Panc1 (cell line): ENCODE measurements around the gene SOBP. TPM values are rescaled to one million over a fixed set of nuclear protein-coding genes. Genes with fewer than 3 reads are reported as not detected.

Experiments used
- ATAC-seq: fragments of 200-7000 bp; cut with Tn5 transposase; 2 replicates; pipeline ENCODE4 v1.9.1; 2020; ENCODE audit warnings: mild to moderate bottlenecking, moderate library complexity
- BruUV-seq: library from RNA; stranded (reverse); fragments of 400-500 nt; replicated peaks from 2 replicates; lab custom pipeline; 2021; lab: Mats Ljungman, UMichigan
- CTCF ChIA-PET: fragments of 300-600 bp; sonication (Branson Sonifier 250); formaldehyde crosslinking; loops from one replicate; lab custom pipeline; 2022; ENCODE audit warnings: antibody characterized with exemption; lab: Charles Lee
- POLR2A ChIA-PET: fragments of 300-600 bp; sonication (Branson Sonifier 250); formaldehyde crosslinking; loops from one replicate; lab custom pipeline; 2022; ENCODE audit warnings: antibody characterized with exemption; lab: Charles Lee
- DNase-seq: peaks from one replicate; pipeline ENCODE4 v3.0.0-alpha.2; 2010; ENCODE audit warnings: low read depth, low spot score
- H3K27ac ChIP-seq: 2 replicates; pipeline ENCODE4 v1.5.1; 2011; ENCODE audit warnings: mild to moderate bottlenecking, low read length, inconsistent platforms
- H3K27me3 ChIP-seq: fragments of 200-500 bp; sonication (Bioruptor generic); 2 replicates; pipeline ENCODE4 v1.6.0; 2014; ENCODE audit warnings: low read length, inconsistent platforms; ENCODE audit not compliant: control insufficient read depth, insufficient read depth
- H3K36me3 ChIP-seq: fragments of 200-500 bp; sonication (Bioruptor generic); 2 replicates; pipeline ENCODE4 v1.5.1; 2014; ENCODE audit warnings: inconsistent platforms, mild to moderate bottlenecking, low read length, moderate library complexity; ENCODE audit not compliant: control insufficient read depth, insufficient read depth
- H3K4me1 ChIP-seq: 2 replicates; pipeline ENCODE4 v1.5.1; 2011; ENCODE audit warnings: inconsistent platforms, mild to moderate bottlenecking, low read length, moderate library complexity; ENCODE audit not compliant: control insufficient read depth, insufficient read depth
- H3K4me3 ChIP-seq, 2 experiments: 2 replicates each; pipeline ENCODE4 v1.5.1; 2011 to 2012; ENCODE audit warnings: low read depth in 2 of 2, low read length in 2 of 2, mild to moderate bottlenecking in 2 of 2, inconsistent platforms in 1 of 2, moderate library complexity in 1 of 2
- H3K9me3 ChIP-seq: fragments of 200-500 bp; sonication (Bioruptor generic); 2 replicates; pipeline ENCODE4 v1.5.1; 2014; ENCODE audit warnings: low read depth, mild to moderate bottlenecking, inconsistent platforms, low read length, moderate library complexity; ENCODE audit not compliant: control insufficient read depth, insufficient read depth
- CTCF ChIP-seq: fragments of 450-650 bp; IDR thresholded peaks from 2 replicates; pipeline ENCODE4 v1.5.1; 2017; ENCODE audit warnings: mild to moderate bottlenecking
- POLR2AphosphoS5 ChIP-seq: IDR thresholded peaks from 2 replicates; pipeline ENCODE4 v1.6.1; 2012; ENCODE audit warnings: mild to moderate bottlenecking, low read depth, low read length, moderate library complexity
- REST ChIP-seq, 2 experiments: IDR thresholded peaks; 2 replicates each; pipeline ENCODE4 v1.6.1; 2011 to 2012; ENCODE audit warnings: low read depth in 2 of 2, control low read depth in 1 of 2, low read length in 1 of 2, mild to moderate bottlenecking in 1 of 2, moderate library complexity in 1 of 2; ENCODE audit not compliant: insufficient read depth in 1 of 2
- SIN3A ChIP-seq: IDR thresholded peaks from 2 replicates; pipeline ENCODE4 v1.6.1; 2012; ENCODE audit warnings: low read depth, mild to moderate bottlenecking, low read length, moderate library complexity, borderline replicate concordance; ENCODE audit not compliant: insufficient read depth
- TCF7L2 ChIP-seq: IDR thresholded peaks from 2 replicates; pipeline ENCODE4 v1.6.1; 2011; ENCODE audit warnings: mild to moderate bottlenecking, low read depth, low read length, inconsistent platforms
- in situ Hi-C: cut with HindIII; loops from 2 replicates; pipeline ENCODE4 v1.10.0; 2016; ENCODE audit warnings: low sequenced_read_pairs, low pct_unique_long_range_greater_than_20kb
- intact Hi-C: fragments of 100-400 bp; cut with micrococcal nuclease; formaldehyde crosslinking; loops from one replicate; pipeline ENCODE4 v1.10.0; 2022; ENCODE audit not compliant: unreplicated experiment
- total RNA-seq: library from RNA; stranded (reverse); gene quantifications from one replicate; pipeline ENCODE4 v1.2.1, GENCODE V29; 2021; ENCODE audit not compliant: unreplicated experiment

SOBP gene
- total RNA-seq, 1 experiment from 2014 or later, result 9.0 TPM

GRCh38 chr6:107641500-107641941 is 151.6 kb downstream of the SOBP start:
- POLR2A ChIA-PET, result no interaction called here
- intact Hi-C loops (no loop called here), in situ Hi-C loops (no loop called here)
- no TSS peak for BruUV-seq
- no peaks in the 10 kb centered on the region for H3K27me3 ChIP-seq
- peaks cover 13% of the 10 kb centered on the region; the same call in 1 of the 2 replicates for H3K4me1 ChIP-seq
- no peaks in the 10 kb centered on the region for H3K36me3 ChIP-seq
- CTCF ChIA-PET, result no interaction called here
- TF ChIP-seq CTCF (no peak), SIN3A (no peak), REST (IDR thresholded peaks at IDR 0.05; ENCODE audit: insufficient read depth in 1 of 2, low read depth in 2 of 2, low read length in 1 of 2) (no peak), POLR2AphosphoS5 (no peak), TCF7L2 (no peak)
- no peak overlapping the region for H3K4me3 ChIP-seq
- no peak overlapping the region for H3K27ac ChIP-seq
- DNase-seq, result no peak
- ATAC-seq, result peak; percentile 56
- H3K9me3 ChIP-seq, result no peaks in the 10 kb centered on the region

GRCh38 chr6:107642095-107642860 is 152.4 kb downstream of the SOBP start:
- Histone ChIP-seq H3K27me3 (no peaks in the 10 kb centered on the region), H3K9me3 (no peaks in the 10 kb centered on the region), H3K4me3 (no peak overlapping the region), H3K4me1 (peaks cover 18% of the 10 kb centered on the region), H3K27ac (no peak overlapping the region), H3K36me3 (no peaks in the 10 kb centered on the region)
- intact Hi-C loops (no loop called here), in situ Hi-C loops (no loop called here)
- ATAC-seq, result no peak
- CTCF ChIA-PET, result no interaction called here
- TSS peak; percentile 33 for BruUV-seq
- DNase-seq, result no peak
- TF ChIP-seq POLR2AphosphoS5, result no peak
- TF ChIP-seq SIN3A, result no peak
- no peak for TF ChIP-seq REST (IDR thresholded peaks at IDR 0.05; ENCODE audit: insufficient read depth in 1 of 2, low read depth in 2 of 2, low read length in 1 of 2)
- TF ChIP-seq CTCF, result no peak
- no peak for TF ChIP-seq TCF7L2
- POLR2A ChIA-PET, result interaction anchor here (0.6 kb wide), 1 partner anchor 157 kb away, joined by 18 read pairs; no protein-coding TSS in a partner anchor
